ENCODE data around the gene RPGRIP1L. TPM values are rescaled to one million over a fixed set of nuclear protein-coding genes. Genes with fewer than 3 reads are reported as not detected.

RPGRIP1L gene
- total and polyA plus RNA-seq, 2 of the 8 experiments (the other 6 are each of a cell fraction or from before 2014, with no cell fraction given): 4.0 to 13.7 TPM

GRCh38 chr16:53736297-53736696, 32.6 kb upstream of the RPGRIP1L start:
- H3K4me2 ChIP-seq (ENCODE audit: insufficient read depth in 1 of 2, low read depth in 2 of 2, low read length in 2 of 2): no peak overlapping the region
- DNase-seq (ENCODE audit: low read depth in 1 of 2, low spot score in 2 of 2) (no peak), FAIRE-seq (no peak)
- H3K56ac ChIP-seq (replicated peaks; ENCODE audit: insufficient read length, low read depth, low read length): no peak overlapping the region
- H4K8ac ChIP-seq (ENCODE audit: extremely low read depth, insufficient read depth, low read length): no peak overlapping the region
- H3K9ac ChIP-seq (replicated peaks in 1 of 4; ENCODE audit: extremely low read depth in 1 of 4, low read depth in 3 of 4, low read length in 3 of 4): no peak overlapping the region
- H3K27me3 ChIP-seq (replicated peaks in 1 of 4; ENCODE audit: control insufficient read depth in 3 of 4, extremely low read depth in 1 of 4, insufficient read depth in 3 of 4, low read length in 3 of 4): no peaks in the 10 kb centered on the region
- H3K9me3 ChIP-seq (ENCODE audit: insufficient read depth in 2 of 2, low read depth in 1 of 2, low read length in 1 of 2): no peaks in the 10 kb centered on the region
- H2BK12ac ChIP-seq (ENCODE audit: low read depth, low read length): no peak overlapping the region
- no peaks in the 10 kb centered on the region for H3K36me3 ChIP-seq (ENCODE audit: control insufficient read depth in 2 of 4, insufficient read depth in 4 of 4, low read length in 3 of 4)
- WGBS, 2 experiments (ENCODE audit: extremely low coverage in 1 of 2, insufficient coverage in 1 of 2, insufficient read length in 1 of 2, insufficient replicate concordance in 2 of 2, low coverage in 1 of 2, low lambda C conversion rate in 2 of 2, missing lambda C conversion rate in 1 of 2): 86% methylated on average over 3 of the region's 3 CpGs; no CpG with 5 or more reads in 1 of the 2 experiments
- peaks cover 0 to 5% of the 10 kb centered on the region in 2 experiments; a peak in 1 of 4 replicates for H3K79me2 ChIP-seq (ENCODE audit: control insufficient read depth in 1 of 2, insufficient read depth in 2 of 2, low read length in 2 of 2)
- H2BK20ac ChIP-seq (ENCODE audit: low read length): no peak overlapping the region
- H2AFZ ChIP-seq (ENCODE audit: low read length): no peak overlapping the region
- H4K91ac ChIP-seq (replicated peaks; ENCODE audit: insufficient read length, low read length): no peak overlapping the region
- H3K4me1 ChIP-seq (replicated peaks in 1 of 4; ENCODE audit: control insufficient read depth in 3 of 4, insufficient read depth in 4 of 4, low read length in 3 of 4): no peaks in the 10 kb centered on the region
- no peak overlapping the region for H3K18ac ChIP-seq (ENCODE audit: extremely low read depth, low read length)
- H4K5ac ChIP-seq (ENCODE audit: insufficient read length, low read depth, low read length): no peak overlapping the region
- no peaks in the 10 kb centered on the region for H3K79me1 ChIP-seq (ENCODE audit: low read depth, low read length)
- POLR2A ChIA-PET (ENCODE audit: partially characterized antibody): no interaction called here
- H3K4ac ChIP-seq (replicated peaks; ENCODE audit: insufficient read length, low read depth, low read length): no peak overlapping the region
- H3K14ac ChIP-seq (ENCODE audit: insufficient read length): no peak overlapping the region
- H3K23me2 ChIP-seq (ENCODE audit: low read depth, low read length): no peaks in the 10 kb centered on the region
- no peaks in the 10 kb centered on the region for H4K20me1 ChIP-seq (replicated peaks in 1 of 2; ENCODE audit: control insufficient read depth in 1 of 2, insufficient read depth in 2 of 2, low read length in 2 of 2)
- H3K23ac ChIP-seq (ENCODE audit: insufficient read length): no peak overlapping the region
- H2BK15ac ChIP-seq (ENCODE audit: low read length): no peak overlapping the region
- no peak overlapping the region for H2BK120ac ChIP-seq (replicated peaks; ENCODE audit: low read depth, low read length)
- CTCF ChIA-PET (ENCODE audit: partially characterized antibody): interaction anchor here (1.2 to 2.1 kb wide), 2 partner anchors 8 to 176 kb away, joined by 3 to 13 read pairs; no protein-coding TSS in a partner anchor
- H3K4me3 ChIP-seq (ENCODE audit: extremely low read depth in 1 of 4, insufficient read depth in 2 of 4, low read depth in 3 of 4, low read length in 4 of 4): no peak overlapping the region
- H2AK5ac ChIP-seq (ENCODE audit: low read depth, low read length): no peak overlapping the region
- no peak overlapping the region for H2BK5ac ChIP-seq (ENCODE audit: low read depth, low read length)
- H3K27ac ChIP-seq (ENCODE audit: low read depth, low read length): no peak overlapping the region
- no peak for TF ChIP-seq JUND (IDR thresholded peaks at IDR 0.05; ENCODE audit: low read length)
- TF ChIP-seq RNF2 (IDR thresholded peaks at IDR 0.05; ENCODE audit: borderline replicate concordance, low read depth, low read length, missing control alignments, poor library complexity, severe bottlenecking): no peak
- no peak for TF ChIP-seq HDAC6 (IDR thresholded peaks at IDR 0.05; ENCODE audit: low read depth, low read length)
- TF ChIP-seq SIN3A (conservative IDR thresholded peaks at IDR 0.05 in 1 of 2, IDR thresholded peaks at IDR 0.05 in 1 of 2; ENCODE audit: low read depth in 1 of 2, low read length in 2 of 2): no peak
- no peak for TF ChIP-seq GABPA (IDR thresholded peaks at IDR 0.05; ENCODE audit: borderline replicate concordance, insufficient read depth, low read length)
- TF ChIP-seq POLR2A (IDR thresholded peaks at IDR 0.05; ENCODE audit: control extremely low read depth in 1 of 2, low read depth in 2 of 2, low read length in 2 of 2): no peak
- TF ChIP-seq TAF1 (IDR thresholded peaks at IDR 0.05; ENCODE audit: low read depth, low read length): no peak
- TF ChIP-seq CHD2 (IDR thresholded peaks at IDR 0.05; ENCODE audit: low read length): no peak
- TF ChIP-seq TAF7 (optimal IDR thresholded peaks at IDR 0.05; ENCODE audit: borderline replicate concordance, low read depth, low read length): no peak
- TF ChIP-seq POLR2AphosphoS5 (IDR thresholded peaks at IDR 0.05; ENCODE audit: low read depth, low read length): no peak
- TF ChIP-seq KDM5A (IDR thresholded peaks at IDR 0.05; ENCODE audit: low read length): no peak
- no peak for TF ChIP-seq SUZ12 (IDR thresholded peaks at IDR 0.05; ENCODE audit: low read length)
- no peak for TF ChIP-seq KDM1A (IDR thresholded peaks at IDR 0.05; ENCODE audit: borderline replicate concordance, low read length)
- no peak for TF ChIP-seq YY1 (IDR thresholded peaks at IDR 0.05; ENCODE audit: low read depth, low read length)

All from H1 (cell line).